SK-N-SH (cell line): ENCODE measurements around the gene GSK3B. TPM values are rescaled to one million over a fixed set of nuclear protein-coding genes. Genes with fewer than 3 reads are reported as not detected.
A peak's percentile ranks its signal among the peaks of the same experiment; 100 is the strongest.

ENCODE experiments used
- CTCF ChIA-PET: fragments of 300-600, 350-600 bp; formaldehyde crosslinking; extraction: SDS; loops from one replicate; lab custom pipeline; 2021; lab: Yijun Ruan, JAX
- POLR2A ChIA-PET: fragments of 350-600 bp; sonication (Branson Sonifier 250); formaldehyde crosslinking; extraction: SDS; loops from one replicate; lab custom pipeline; 2020; ENCODE audit warnings: antibody characterized with exemption, inconsistent platforms; lab: Yijun Ruan, JAX
- DNase-seq: peaks from one replicate; pipeline ENCODE4 v3.0.0; 2012
- H2AFZ ChIP-seq: fragments of 200-600 bp; sonication (generic); 2 replicates; pipeline ENCODE4 v1.8.1; 2016; ENCODE audit warnings: antibody characterized with exemption, mild to moderate bottlenecking, low read depth
- H3F3A ChIP-seq: fragments of 200-600 bp; sonication (generic); replicated peaks from 2 replicates; pipeline ENCODE3; 2016; ENCODE audit warnings: antibody characterized with exemption, mild to moderate bottlenecking; ENCODE audit not compliant: insufficient read depth
- H3K27ac ChIP-seq, 2 experiments: fragments of 200-500 bp in 1 of 2; fragments of 200-600 bp in 1 of 2; sonication (Bioruptor generic) in 1 of 2; sonication (generic), shearing (Covaris generic) in 1 of 2; 2 replicates each; pipeline versions ENCODE4 v1.5.1 to v1.6.1; 2014 to 2016; ENCODE audit warnings: low read depth in 2 of 2, inconsistent platforms in 1 of 2, low read length in 1 of 2, mild to moderate bottlenecking in 1 of 2, mixed read lengths in 1 of 2
- H3K27me3 ChIP-seq: fragments of 200-600 bp; sonication (generic), shearing (Covaris generic); 2 replicates; pipeline ENCODE4 v1.6.1; 2016; ENCODE audit warnings: mixed run types; ENCODE audit not compliant: insufficient read depth
- H3K36me3 ChIP-seq, 2 experiments: fragments of 200-500 bp in 1 of 2; fragments of 200-600 bp in 1 of 2; sonication (Bioruptor generic) in 1 of 2; sonication (generic) in 1 of 2; replicated peaks in 1 of 2; 2 replicates each; pipeline versions ENCODE3 to v1.5.1; 2014 to 2016; ENCODE audit warnings: low read length in 1 of 2, mild to moderate bottlenecking in 1 of 2; ENCODE audit not compliant: insufficient read depth in 2 of 2, control insufficient read depth in 1 of 2
- H3K4me1 ChIP-seq, 2 experiments: fragments of 200-500 bp in 1 of 2; fragments of 200-600 bp in 1 of 2; sonication (Bioruptor generic) in 1 of 2; sonication (generic), shearing (Covaris generic) in 1 of 2; 2 replicates each; pipeline versions ENCODE4 v1.5.1 to v1.6.1; 2014 to 2016; ENCODE audit warnings: low read depth in 1 of 2, low read length in 1 of 2, mixed run types in 1 of 2; ENCODE audit not compliant: insufficient read depth in 2 of 2, control insufficient read depth in 1 of 2
- H3K4me2 ChIP-seq: fragments of 200-600 bp; sonication (generic), shearing (Covaris generic); 2 replicates; pipeline ENCODE4 v1.6.1; 2017; ENCODE audit warnings: mixed run types
- H3K4me3 ChIP-seq, 2 experiments: fragments of 200-500 bp in 1 of 2; fragments of 200-600 bp in 1 of 2; sonication (Bioruptor generic) in 1 of 2; sonication (generic), shearing (Covaris generic) in 1 of 2; 2 replicates each; pipeline versions ENCODE4 v1.5.1 to v1.8.1; 2014 to 2016; ENCODE audit warnings: low read depth in 2 of 2, inconsistent platforms in 1 of 2, low read length in 1 of 2, mild to moderate bottlenecking in 1 of 2, mixed read lengths in 1 of 2, moderate library complexity in 1 of 2
- H3K79me2 ChIP-seq: fragments of 200-600 bp; sonication (generic); 2 replicates; pipeline ENCODE4 v1.8.1; 2017; ENCODE audit warnings: mild to moderate bottlenecking; ENCODE audit not compliant: insufficient read depth
- H3K9ac ChIP-seq: fragments of 200-600 bp; sonication (generic); 2 replicates; pipeline ENCODE4 v1.6.1; 2017; ENCODE audit warnings: mixed run types
- H3K9me2 ChIP-seq: fragments of 200-600 bp; sonication (generic); 2 replicates; pipeline ENCODE4 v1.6.1; 2017; ENCODE audit warnings: mixed run types
- H3K9me3 ChIP-seq: fragments of 200-600 bp; sonication (generic); 2 replicates; pipeline ENCODE4 v1.6.1; 2017; ENCODE audit warnings: mixed run types, mild to moderate bottlenecking, moderate library complexity
- H4K20me1 ChIP-seq: fragments of 200-600 bp; sonication (generic); 2 replicates; pipeline ENCODE4 v1.6.1; 2017; ENCODE audit warnings: mild to moderate bottlenecking, mixed run types; ENCODE audit not compliant: insufficient read depth
- RAD21 ChIP-seq: IDR thresholded peaks from 2 replicates; pipeline ENCODE4 v1.6.1; 2012; ENCODE audit warnings: mild to moderate bottlenecking, low read length
- RCOR1 ChIP-seq: fragments of 150-350 bp; IDR thresholded peaks from 2 replicates; pipeline ENCODE4 v1.6.1; 2017; ENCODE audit warnings: antibody characterized with exemption, low read length
- TAF1 ChIP-seq: IDR thresholded peaks from 2 replicates; pipeline ENCODE4 v1.6.1; 2012; ENCODE audit warnings: low read depth, mild to moderate bottlenecking, low read length, moderate library complexity, borderline replicate concordance
- TCF12 ChIP-seq: IDR thresholded peaks from 2 replicates; pipeline ENCODE4 v1.4.0; 2012
- TEAD4 ChIP-seq: IDR thresholded peaks from 2 replicates; pipeline ENCODE4 v1.4.0; 2012; ENCODE audit warnings: mild to moderate bottlenecking, borderline replicate concordance; ENCODE audit not compliant: insufficient read depth
- YY1 ChIP-seq: IDR thresholded peaks from 2 replicates; pipeline ENCODE4 v1.4.0; 2012; ENCODE audit warnings: low read depth, mild to moderate bottlenecking
- WGBS: methylation state at CpG from one replicate; pipeline ENCODE4 v1.1.6; 2017; ENCODE audit warnings: low lambda C conversion rate; 5-methylcytosine and 5-hydroxymethylcytosine counted together
- polyA plus RNA-seq, 3 experiments: library from polyadenylated mRNA; depleted of rRNA; stranded (reverse); fragments of >200 nt; gene quantifications; 2 replicates each; pipeline ENCODE4 v1.2.3, GENCODE V29; 2012
- TF ChIP-seq, protein P1 (sequence below): IDR thresholded peaks from 2 replicates; pipeline ENCODE4 v1.6.1; 2012; ENCODE audit warnings: mild to moderate bottlenecking, low read depth, low read length, moderate library complexity

Gene GSK3B
- polyA plus RNA-seq, 1 of the 3 experiments (the other 2 are of a cell fraction): 15.9 TPM

DNA sequence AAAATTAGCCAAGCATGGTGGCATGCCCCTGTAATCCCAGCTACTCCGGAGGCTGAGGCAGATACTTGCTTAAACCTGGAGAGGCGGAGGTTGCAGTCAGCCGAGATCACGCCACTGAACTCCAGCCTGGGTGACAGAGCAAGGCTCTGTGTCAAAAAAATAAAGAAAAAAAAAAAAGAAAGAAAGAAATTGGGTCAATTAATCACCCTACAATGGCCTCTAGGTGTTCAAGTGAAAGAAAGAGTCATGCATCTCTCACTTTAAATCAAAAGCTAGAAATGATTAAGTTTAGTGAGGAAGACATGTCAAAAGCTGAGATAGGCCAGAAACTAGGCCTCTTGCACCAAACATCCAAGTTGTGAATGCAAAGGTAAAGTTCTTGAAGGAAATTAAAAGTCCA, 44.9 kb upstream of the GSK3B start (continued):
- TF ChIP-seq TEAD4: no peak
- TF ChIP-seq YY1: no peak
- TF ChIP-seq, all 33 proteins: peak for 0

DNA sequence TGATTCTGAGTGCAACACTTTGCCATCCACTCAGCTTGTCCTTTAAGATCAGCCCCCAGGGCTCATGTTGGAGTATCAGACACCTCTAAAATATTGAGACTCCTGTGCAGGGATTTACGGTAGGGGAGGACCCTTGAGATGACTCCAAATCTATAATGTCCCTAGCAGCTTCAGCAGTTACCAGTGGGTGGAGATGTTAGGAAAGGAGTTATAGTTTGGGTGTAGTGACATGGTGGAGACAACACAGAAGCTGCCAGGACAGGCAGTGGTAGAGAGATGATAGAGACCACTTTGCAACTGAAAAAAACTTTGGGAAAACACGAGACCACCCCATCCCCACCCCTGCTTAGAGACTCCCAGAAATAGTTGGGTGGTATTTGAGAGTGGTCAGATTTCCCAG, 43.3 kb upstream of the GSK3B start:
- DNase-seq: no peak
- Histone ChIP-seq H3K9ac (no peak overlapping the region), H3F3A (no peaks in the 10 kb centered on the region), H3K9me2 (no peaks in the 10 kb centered on the region), H2AFZ (no peak overlapping the region), H3K9me3 (no peaks in the 10 kb centered on the region), H3K36me3 (no peaks in the 10 kb centered on the region), H3K27me3 (no peaks in the 10 kb centered on the region), H3K4me1 (peaks cover 0 to 7% of the 10 kb centered on the region in 2 experiments; a peak in 1 of 4 replicates), H4K20me1 (no peaks in the 10 kb centered on the region), H3K4me3 (no peak overlapping the region), H3K79me2 (no peaks in the 10 kb centered on the region), H3K4me2 (no peak overlapping the region), H3K27ac (no peak overlapping the region)
- ChIA-PET POLR2A (no interaction called here), CTCF (interaction anchor here (0.9 kb wide), 1 partner anchor 234 kb away, joined by 3 read pairs; no protein-coding TSS in a partner anchor)
- TF ChIP-seq YY1: no peak
- TF ChIP-seq RCOR1: no peak
- peak; percentile 23; the same call in 1 of the 2 replicates for TF ChIP-seq RAD21
- 52% methylated on average over 2 of the region's 2 CpGs for whole genome bisulfite sequencing

DNA sequence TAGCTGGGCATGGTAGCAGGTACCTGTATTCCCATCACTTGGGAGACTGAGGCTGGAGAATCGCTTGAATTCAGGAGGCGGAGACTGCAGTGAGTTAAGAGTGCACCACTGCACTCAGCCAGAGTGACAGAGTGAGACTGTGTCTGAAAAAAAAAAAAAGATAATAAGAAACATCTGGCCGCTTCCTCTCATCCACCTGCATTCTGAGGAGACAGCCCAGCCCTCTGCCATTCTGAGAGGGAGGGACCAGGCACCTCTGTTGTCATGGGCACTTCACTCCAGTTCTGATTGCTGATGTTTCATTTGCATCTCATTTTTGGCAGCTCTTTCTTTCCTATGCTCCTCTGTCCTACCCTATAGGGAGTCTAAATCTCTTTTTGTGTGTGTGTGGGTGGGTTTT, 36.4 kb upstream of the GSK3B start:
- Histone ChIP-seq H3K4me1 (peaks cover 0 to 5% of the 10 kb centered on the region in 2 experiments; a peak in 2 of 4 replicates), H3K9ac (no peak overlapping the region), H3K4me3 (no peak overlapping the region), H3K36me3 (no peaks in the 10 kb centered on the region), H3K27ac (no peak overlapping the region), H3K27me3 (no peaks in the 10 kb centered on the region), H3K4me2 (no peak overlapping the region), H3K9me2 (no peaks in the 10 kb centered on the region), H3K9me3 (no peaks in the 10 kb centered on the region), H3K79me2 (no peaks in the 10 kb centered on the region), H4K20me1 (no peaks in the 10 kb centered on the region), H2AFZ (no peak overlapping the region)
- DNase-seq: peak; percentile 42
- WGBS: 79% methylated on average over 3 of the region's 3 CpGs
- POLR2A ChIA-PET: no interaction called here
- CTCF ChIA-PET: interaction anchor here (1.0 to 1.4 kb wide), 3 partner anchors 17 to 239 kb away, joined by 3 to 6 read pairs (median 3); no protein-coding TSS in a partner anchor
- TF ChIP-seq TCF12: 0 out of 2 replicates have a peak, but pooled peaks have one; percentile 14
- TF ChIP-seq TAF1: no peak
- TF ChIP-seq RCOR1: no peak
- TF ChIP-seq, protein P1, sequence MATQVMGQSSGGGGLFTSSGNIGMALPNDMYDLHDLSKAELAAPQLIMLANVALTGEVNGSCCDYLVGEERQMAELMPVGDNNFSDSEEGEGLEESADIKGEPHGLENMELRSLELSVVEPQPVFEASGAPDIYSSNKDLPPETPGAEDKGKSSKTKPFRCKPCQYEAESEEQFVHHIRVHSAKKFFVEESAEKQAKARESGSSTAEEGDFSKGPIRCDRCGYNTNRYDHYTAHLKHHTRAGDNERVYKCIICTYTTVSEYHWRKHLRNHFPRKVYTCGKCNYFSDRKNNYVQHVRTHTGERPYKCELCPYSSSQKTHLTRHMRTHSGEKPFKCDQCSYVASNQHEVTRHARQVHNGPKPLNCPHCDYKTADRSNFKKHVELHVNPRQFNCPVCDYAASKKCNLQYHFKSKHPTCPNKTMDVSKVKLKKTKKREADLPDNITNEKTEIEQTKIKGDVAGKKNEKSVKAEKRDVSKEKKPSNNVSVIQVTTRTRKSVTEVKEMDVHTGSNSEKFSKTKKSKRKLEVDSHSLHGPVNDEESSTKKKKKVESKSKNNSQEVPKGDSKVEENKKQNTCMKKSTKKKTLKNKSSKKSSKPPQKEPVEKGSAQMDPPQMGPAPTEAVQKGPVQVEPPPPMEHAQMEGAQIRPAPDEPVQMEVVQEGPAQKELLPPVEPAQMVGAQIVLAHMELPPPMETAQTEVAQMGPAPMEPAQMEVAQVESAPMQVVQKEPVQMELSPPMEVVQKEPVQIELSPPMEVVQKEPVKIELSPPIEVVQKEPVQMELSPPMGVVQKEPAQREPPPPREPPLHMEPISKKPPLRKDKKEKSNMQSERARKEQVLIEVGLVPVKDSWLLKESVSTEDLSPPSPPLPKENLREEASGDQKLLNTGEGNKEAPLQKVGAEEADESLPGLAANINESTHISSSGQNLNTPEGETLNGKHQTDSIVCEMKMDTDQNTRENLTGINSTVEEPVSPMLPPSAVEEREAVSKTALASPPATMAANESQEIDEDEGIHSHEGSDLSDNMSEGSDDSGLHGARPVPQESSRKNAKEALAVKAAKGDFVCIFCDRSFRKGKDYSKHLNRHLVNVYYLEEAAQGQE: no peak
- TF ChIP-seq, all 33 proteins: peak for 1
- no peaks in the 10 kb centered on the region for H3F3A ChIP-seq
